GM21381 (cell line): ENCODE results near the gene HABP4.

Experiments used
- ATAC-seq: cut with Tn5 transposase; IDR thresholded peaks from one replicate; pipeline ENCODE4 v1.9.1; 2021; ENCODE audit warnings: mild to moderate bottlenecking, moderate library complexity; ENCODE audit not compliant: unreplicated experiment

The HABP4 gene, protein sequence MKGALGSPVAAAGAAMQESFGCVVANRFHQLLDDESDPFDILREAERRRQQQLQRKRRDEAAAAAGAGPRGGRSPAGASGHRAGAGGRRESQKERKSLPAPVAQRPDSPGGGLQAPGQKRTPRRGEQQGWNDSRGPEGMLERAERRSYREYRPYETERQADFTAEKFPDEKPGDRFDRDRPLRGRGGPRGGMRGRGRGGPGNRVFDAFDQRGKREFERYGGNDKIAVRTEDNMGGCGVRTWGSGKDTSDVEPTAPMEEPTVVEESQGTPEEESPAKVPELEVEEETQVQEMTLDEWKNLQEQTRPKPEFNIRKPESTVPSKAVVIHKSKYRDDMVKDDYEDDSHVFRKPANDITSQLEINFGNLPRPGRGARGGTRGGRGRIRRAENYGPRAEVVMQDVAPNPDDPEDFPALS

DNA sequence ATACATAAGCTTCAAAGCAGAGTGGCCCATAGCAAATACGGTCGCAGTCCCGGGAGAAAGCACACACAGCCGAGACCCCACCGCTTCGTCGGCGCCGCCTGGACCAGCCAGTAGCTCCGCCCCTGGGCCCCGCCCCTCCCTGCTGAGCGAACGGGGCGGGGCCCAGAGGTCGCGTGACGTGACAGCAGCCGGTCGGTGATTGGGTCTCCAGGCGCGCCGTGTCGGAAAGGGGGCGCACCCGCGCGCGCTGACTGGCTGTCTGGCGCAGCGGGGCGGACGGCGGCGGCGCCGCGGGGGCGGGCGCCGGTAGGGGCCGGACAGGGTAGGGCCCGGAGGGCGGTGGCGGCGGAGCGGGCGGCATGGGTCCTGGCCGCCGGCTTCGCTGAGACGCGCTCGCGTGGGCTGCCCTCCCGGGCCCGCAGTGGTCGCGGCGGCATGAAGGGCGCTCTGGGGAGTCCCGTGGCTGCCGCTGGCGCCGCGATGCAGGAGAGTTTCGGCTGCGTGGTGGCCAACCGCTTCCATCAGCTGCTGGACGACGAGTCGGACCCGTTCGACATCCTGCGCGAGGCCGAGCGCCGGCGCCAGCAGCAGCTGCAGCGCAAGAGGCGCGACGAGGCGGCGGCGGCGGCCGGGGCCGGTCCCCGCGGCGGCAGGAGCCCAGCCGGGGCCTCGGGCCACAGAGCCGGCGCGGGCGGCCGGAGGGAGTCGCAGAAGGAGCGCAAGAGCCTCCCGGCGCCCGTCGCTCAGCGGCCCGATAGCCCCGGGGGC lies at the start of gene HABP4:
Gene HABP4, plus strand, starts transcription at position 325 of the 768 bp plus-strand sequence. Its CDS starts 111 bp downstream, at position 436.
- peak; percentile 98 for ATAC-seq

DNA sequence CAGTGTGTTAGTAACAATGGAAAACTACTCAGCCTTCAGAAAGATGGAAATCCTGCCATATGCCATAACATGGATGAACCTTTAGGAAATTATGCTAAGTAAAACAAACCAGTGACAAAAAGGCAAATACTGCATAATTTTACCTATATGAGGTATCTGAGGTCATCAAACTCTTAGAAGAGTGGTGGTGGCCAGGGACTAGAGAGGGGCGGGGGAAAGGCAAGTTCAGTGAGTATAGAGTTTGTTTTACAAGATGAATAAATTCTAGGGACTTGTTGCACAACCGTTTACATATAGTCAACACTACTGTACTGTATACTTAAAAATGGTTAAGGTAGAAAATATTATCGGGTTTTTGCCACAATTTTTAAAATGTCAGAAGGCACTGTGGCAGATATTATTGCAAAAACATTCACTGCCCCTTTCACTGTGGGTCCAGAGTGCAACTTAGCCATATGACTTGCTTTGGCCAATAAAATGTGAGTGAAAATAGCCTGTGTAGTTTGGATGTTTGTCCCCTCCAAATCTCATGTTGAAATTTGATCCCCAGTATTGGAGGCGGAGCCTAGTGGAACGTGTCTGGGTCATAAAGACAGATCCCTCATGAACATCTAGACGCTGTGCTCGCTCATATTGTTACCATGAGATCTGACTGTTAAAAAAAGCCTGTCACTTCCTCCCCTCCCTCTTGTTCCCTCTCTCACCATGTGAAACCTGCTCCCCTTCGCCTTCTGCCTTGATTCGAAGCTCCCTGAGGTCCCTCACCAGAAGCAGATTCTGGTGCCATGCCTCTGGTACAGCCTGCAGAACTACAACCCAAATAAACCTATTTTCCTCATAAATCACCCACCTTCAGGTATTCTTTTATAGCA lies 41.3 kb upstream of the HABP4 start:
- no peak for ATAC-seq

DNA sequence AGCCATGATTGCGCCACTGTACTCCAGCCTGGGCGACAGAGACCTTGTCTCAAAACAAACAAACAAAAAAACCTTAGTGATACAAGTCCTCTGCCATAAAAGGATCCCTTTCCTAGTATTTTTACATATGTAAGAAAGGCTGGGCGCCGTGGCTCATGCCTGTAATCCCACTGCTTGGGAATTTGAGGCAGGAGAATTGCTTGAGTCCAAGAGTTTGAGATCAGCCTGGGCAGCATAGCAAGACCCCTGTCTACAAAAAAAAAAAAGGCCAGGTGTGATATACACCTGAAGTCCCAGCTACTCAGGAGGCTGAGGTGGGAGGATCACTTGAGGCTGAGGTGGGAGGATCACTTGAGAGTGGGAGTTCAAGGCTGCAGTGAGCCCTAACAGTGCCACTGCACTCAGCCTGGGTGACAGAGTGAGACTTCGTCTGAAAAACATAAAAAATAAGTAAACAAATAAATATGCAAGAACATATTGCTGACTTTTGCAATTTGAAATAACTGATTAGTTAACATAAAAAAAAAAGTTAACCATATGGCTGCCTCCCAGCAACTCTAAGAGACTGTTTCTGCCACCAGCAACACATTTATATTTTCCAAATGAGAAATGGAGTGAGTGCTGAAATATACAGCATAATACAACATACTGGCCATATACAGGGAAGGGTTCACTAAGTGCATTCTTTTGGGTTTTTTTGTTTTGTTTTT lies 38.7 kb upstream of the HABP4 start:
- no peak for ATAC-seq

DNA sequence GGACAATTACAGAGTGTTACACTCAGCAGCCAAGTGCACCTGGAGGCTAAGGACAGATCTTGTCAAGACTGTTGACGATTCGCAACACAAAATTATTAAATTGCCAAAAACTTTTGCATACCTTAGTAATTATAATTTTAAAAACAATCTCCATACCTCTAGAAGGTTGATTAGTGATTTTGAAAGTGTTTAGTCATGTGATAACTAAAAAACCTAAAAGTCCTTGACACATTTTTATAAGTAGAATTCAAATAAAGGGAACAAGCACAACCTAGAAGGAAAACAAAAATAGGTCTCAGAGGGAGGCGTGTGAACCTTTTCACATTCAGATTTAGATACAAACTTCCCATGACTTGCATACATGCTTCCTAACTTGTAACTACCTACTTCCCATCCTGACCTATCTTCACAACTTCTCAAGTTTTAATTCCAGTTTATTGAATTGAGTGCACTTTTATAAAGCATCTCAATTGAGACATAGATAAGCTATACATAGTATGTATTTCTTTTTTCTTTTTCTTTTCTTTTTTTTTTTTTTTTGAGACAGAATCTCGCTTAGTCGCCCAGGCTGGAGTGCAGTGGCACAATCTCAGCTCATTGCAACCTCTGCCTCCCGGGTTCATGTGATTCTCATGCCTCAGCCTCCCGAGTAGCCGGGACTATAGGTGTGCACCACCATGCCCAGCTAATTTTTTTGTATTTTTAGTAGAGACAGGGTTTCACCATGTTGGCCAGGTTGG lies 37.6 kb upstream of the HABP4 start:
- no peak for ATAC-seq

DNA sequence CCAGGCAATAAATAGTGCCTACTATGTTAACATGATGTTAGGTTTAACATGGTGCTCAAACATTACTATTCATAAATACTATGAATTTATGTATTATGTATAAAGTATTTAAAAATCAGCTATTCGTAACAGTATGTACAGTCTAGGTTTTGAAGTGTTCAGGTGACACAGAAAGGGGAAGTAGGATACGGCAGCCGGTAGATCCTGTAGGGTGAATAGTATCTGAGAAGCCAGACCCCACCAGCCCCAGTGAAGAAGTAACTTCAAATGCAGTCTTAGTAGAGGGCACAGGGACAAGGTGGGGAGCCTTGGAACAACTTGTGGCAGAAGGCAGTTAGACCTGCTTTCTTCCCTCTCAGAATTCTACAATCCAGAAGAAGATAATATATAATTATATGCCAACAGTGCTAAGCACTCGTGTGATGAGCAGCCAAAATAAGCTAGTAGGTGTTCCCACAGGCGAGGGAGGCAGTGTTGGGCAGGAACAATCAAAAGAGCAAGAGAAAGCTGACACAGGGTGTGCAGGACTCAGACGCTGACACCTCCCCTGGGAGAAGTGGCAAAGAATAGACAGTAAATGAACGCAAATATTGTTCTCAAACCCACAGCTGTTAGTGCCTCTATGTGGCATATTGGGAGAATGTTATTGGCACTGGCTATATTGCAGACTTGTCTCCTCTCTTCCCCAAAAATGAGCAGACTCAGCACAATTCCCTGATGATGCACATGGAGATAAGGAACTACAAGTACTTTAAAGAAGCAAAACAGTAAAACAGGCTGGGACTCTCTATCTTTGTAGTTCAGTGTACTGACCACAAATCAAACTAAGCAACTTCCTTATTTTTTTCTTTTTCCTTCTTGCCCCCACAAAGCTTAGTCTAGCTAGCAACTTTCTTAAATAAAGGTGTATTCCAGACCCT lies 36.4 kb upstream of the HABP4 start:
- no peak for ATAC-seq

DNA sequence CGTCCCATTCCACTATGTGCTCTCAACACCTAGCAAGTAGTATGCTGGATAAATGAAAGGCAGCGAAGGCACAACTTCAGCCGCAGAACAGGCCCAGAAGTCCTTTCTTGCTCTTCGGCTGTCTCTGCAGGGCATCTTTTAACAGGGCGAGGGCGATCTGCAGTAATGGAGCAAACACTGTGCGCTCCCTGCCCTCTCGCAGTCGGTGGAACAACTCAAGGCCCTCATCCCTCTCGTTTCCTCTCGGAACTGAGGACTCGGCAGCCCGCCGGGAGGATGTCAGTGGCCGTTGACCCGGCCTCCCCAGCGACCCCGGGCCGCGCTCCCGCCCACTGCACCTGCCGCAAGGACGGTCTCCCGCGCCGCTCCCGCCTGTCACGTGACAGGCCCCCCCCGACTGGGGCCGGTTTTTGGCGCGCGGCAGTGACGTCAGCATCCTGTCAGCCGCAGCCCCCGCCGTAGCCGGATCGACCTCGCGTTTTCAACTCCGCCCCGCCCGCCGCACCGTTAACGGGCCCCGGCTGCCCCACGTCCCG lies 32.9 kb upstream of the HABP4 start:
- peak; percentile 20 for ATAC-seq

DNA sequence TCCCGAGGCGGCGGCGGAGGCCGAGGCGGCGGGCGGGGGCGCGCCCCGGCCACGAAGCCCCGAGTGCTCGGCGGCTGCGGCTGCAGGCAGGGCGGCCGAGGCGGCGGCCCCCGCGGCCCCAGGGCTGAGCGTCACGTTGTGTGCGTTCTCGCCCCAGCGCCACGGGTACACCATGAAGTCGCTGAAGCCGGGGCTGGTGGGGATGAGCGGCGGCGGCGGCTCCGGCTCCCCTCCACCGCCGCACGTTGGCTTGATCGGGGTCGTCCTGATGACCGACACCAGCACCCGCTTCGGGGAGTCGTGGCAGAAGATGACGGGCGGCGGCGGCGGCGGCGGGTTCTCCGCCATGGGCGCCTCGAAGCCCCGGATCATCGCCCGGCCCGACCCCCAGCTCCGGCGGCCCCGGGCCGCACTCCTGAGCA lies 32.3 kb upstream of the HABP4 start:
- peak; percentile 0 for ATAC-seq

DNA sequence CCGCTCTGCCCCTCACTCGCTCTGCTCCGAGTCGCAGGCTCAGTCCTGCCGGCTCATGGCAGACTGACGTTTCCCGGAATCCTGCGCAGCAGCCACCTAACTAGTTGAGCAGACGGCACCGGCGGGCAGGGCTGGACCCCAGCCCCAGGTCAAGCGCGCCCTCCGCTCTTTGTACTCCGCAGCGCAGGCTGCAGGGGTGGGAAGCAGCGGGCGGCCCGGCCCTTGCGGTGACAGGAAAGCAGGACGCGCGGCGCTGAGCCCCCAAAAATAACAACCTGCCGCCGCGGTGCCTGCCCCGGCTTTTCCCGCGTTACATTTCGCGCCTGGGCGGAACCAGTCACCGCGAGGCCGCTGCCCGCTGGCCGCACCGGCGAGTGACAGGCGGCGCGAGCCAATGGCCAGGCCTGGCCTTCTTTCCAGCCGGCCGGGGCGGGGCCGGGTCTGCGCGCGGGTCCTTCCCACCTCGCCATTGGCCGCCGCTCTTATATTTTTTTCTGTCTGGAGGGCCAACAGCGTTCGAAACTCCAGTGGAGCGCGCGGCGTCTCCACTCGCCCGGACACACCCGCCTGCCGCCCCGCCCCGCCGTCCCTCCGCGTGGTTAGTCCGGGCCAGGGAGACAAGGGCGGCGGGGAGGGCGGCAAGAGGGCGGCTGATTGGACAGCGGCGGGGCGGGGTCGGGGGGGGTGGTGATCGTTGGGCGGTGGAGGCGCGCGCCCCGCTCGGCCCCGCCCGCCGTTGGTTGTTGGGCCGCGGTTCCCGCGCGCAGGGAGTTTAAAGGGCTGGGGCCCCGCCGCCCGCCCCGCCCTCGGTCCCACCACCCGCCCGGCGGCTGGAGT lies 31.7 kb upstream of the HABP4 start, which contains the start of gene ZNF367:
Gene ZNF367, minus strand, starts transcription at position 288 of the 837 bp plus-strand sequence. CDS start 338 bp downstream, outside the sequence.
- peak; percentile 54 for ATAC-seq

DNA sequence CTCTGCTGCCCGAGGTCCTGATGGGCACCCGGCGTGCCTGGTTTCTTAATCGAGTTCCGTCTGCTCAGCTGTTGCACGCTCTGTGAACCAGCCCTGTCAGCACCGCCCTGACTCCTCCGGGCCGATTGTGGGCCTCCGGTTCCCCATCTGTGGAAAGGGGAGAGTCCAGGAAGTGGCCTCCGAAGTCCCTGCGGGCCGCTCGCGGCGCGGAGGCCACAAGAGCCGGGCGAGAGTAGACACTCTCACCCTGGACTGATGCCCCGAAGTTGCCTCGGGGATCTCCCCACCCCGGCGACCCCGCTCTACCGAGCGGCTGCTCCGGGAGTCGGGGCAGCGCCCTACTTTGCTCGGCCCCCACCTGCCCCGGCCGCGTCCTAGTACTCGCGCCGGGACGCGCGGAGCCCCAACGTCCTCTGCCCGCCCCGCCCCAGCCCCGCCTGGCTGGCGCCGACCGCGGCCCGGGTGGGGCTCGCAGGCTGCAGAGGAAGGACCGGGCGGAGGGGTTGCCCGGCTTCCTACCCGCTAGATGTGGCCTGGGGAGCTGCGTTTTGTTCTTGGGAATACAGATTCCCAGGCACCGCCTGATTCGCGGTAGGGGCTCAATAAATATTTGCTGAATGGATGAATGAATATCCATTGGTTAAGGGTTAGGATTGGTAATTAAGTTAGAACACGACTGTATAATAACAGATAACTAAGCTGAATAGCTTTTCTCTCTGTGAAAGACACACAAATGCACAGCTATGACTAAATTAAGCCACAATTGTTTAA lies 30.9 kb upstream of the HABP4 start:
- peak; percentile 34 for ATAC-seq

DNA sequence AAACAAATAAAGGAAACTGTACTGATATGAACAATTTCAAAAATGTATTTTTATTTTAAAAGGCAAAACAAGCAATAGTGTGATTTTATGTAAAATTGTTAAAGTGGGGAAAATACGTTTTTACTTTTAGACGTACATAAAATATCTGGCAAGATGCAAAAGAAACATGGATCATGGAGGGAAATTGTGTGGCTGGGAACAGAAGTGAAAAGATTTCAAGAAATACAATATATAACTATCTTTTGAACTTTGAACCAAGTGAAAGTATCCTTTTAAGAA lies 30.3 kb upstream of the HABP4 start:
- ATAC-seq: no peak

DNA sequence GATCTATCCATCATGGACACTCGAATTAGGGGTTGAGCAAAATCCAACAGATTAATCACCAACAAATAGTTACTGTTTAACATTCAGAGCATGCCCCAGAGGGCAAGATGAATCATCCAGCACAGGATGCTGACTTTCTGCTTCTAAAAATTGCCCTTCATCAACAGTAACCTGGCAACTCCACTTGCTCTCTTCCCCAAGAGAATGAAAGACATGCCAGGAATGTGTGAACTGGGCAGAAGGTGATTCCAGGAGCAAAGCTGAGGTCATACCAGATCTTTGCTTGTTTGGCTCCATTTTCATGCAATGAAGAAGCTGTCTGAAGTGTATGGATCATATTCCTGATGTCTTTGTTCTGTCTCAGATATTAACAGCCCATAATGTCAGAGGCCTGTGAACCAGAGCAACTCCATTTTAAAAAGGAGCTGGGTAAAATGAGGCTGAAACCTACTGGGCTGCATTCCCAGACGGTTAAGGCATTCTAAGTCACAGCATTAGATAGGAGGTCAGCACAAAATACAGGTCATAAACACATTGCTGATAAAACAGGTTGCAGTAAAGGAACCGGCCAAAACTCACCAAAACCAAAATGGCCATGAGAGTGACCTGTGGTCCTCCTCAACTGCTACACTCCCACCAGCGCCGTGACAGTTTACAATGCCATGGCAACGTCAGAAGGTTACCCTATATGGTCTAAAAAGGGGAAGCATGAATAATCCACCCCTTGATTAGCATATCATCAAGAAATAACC lies 29.3 kb upstream of the HABP4 start:
- ATAC-seq: no peak

DNA sequence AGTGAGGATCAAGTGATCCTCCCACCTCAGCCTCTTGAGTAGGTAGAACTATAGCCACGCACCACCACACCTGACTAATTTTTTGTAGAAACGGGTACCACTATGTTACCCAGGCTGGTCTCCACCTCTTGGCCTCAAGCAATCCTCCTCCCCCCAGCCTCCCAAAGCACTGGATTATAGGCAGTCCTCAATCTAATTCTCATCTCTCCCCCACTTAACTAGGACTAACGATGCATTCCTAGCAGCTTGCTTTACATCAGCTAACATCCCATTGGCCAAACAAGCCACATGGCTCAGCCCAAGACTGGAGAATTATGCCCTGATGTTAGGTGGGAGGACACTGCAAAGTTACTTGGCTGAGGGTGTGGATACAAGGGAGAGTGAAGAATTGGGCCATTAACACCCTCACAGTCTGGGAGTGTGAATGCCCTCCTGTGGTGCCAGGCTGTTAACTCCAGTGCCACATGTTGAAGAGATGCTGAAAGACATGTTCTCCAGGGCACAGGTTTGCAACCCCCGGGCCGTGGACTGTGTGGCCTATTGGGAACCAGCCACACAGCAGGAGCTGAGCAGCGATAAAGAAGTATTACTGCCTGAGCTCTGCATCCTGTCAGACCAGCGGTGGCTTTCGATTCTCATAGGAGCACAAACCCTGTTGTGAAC lies 26.5 kb upstream of the HABP4 start:
- no peak for ATAC-seq

DNA sequence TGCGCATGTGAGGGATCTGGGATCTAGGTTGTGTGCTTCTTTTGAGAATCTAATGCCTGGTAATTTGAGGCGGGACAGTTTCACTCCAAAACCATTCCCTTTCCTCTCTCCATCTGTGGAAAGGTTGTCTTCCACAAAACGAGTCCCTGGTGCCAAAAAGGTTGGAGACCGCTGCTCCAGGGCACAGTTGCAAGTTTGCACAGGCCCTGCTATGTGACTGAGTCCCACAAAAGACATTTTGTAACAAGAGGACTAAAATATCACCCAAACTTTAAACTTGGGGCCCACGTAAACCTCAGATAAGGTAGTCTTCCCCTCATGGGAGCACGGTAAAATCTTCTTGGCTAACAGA lies 26.0 kb upstream of the HABP4 start:
- ATAC-seq: no peak

DNA sequence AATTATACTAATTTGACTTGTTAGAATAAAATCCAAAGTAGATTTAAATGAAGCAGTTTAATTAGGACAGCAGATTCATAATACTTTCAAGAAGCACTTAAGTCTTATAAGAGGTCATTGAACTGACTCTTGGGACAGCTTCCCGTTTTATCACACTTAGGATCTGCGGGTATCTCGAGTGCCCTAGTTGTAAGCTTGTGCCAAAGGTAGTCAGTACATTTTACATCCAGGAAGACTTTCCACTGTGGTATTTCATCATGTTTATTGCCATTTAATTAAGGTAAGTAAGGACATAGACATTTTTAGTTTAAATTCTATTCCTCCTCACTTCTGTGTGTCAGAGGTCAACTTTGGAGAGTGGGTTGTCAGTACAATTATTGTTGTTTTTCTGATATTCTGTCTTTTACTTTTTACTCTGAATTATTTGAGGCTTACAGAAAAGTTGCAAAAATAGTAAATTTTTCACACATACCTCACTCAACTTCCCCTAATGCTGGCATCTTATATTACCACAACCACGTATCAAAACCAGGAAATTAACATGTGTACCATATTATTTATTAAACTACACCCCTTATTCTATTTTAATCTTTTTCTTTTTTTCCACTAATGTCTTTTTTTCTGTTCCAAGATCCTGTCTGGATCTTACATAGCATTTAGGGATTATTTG lies 24.3 kb upstream of the HABP4 start:
- ATAC-seq: no peak

DNA sequence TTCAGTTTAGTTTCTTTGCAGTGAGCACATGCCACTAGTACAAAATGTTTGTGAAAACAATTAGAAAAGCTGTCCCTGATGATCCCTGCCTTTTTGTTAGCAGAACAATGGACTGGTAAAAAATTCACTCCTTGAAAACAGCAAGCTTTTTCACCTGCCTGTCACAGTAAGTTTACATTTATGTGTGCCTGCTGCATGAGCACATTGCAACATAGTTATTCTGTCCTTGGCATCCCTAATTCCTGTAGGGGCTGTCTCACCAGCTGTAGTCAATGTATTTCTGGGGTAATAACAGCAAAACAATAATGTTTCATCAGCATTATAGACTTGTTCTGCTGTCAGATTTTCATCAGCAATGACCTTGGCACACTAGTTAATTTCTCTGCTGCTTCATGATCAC lies 20.2 kb upstream of the HABP4 start:
- no peak for ATAC-seq
